Neural cell (in vitro differentiated cells): ENCODE measurements around the gene C11orf42. TPM values are rescaled to one million over a fixed set of nuclear protein-coding genes. Genes with fewer than 3 reads are reported as not detected.

Experiments
- H2AFZ ChIP-seq: fragments of 200-600, 300-800 bp; sonication (generic), shearing (Covaris generic); 2 replicates; pipeline ENCODE4 v1.6.0; 2014; ENCODE audit warnings: low read depth, mild to moderate bottlenecking, antibody characterized with exemption, low read length, moderate library complexity
- H3F3A ChIP-seq: fragments of 200-600 bp; shearing (Covaris generic); 2 replicates; pipeline ENCODE4 v1.6.1; 2016; ENCODE audit warnings: mild to moderate bottlenecking, moderate library complexity, mixed read lengths, antibody characterized with exemption, low read length; ENCODE audit not compliant: insufficient read depth, poor library complexity, severe bottlenecking
- H3K27ac ChIP-seq: fragments of 200-600, 300-800 bp; sonication (generic), shearing (Covaris generic); 2 replicates; pipeline ENCODE4 v1.5.1; 2014; ENCODE audit warnings: mild to moderate bottlenecking, low read length, moderate library complexity
- H3K27me3 ChIP-seq: fragments of 300-800, 200-600 bp; sonication (generic), shearing (Covaris generic); 2 replicates; pipeline ENCODE4 v1.6.0; 2014; ENCODE audit warnings: mild to moderate bottlenecking, low read depth, low read length, moderate library complexity; ENCODE audit not compliant: insufficient read depth
- H3K36me3 ChIP-seq: fragments of 300-800, 200-600 bp; sonication (generic), shearing (Covaris generic); 2 replicates; pipeline ENCODE4 v1.5.1; 2014; ENCODE audit warnings: mild to moderate bottlenecking, antibody characterized with exemption, low read length, moderate library complexity; ENCODE audit not compliant: insufficient read depth
- H3K4me2 ChIP-seq: fragments of 300-800, 200-600 bp; sonication (generic), shearing (Covaris generic); 2 replicates; pipeline ENCODE4 v1.6.0; 2014; ENCODE audit warnings: mild to moderate bottlenecking, low read length
- H3K4me3 ChIP-seq: fragments of 300-800, 200-600 bp; sonication (generic), shearing (Covaris generic); 2 replicates; pipeline ENCODE4 v1.5.1; 2014; ENCODE audit warnings: mild to moderate bottlenecking, low read length, moderate library complexity
- H3K79me2 ChIP-seq: fragments of 200-600 bp; shearing (Covaris generic); replicated peaks from 2 replicates; pipeline ENCODE4 v1.6.0; 2014; ENCODE audit warnings: mild to moderate bottlenecking, low read length, moderate library complexity; ENCODE audit not compliant: insufficient read depth
- H3K9ac ChIP-seq: fragments of 300-800, 200-600 bp; sonication (generic), shearing (Covaris generic); 2 replicates; pipeline ENCODE4 v1.6.1; 2016; ENCODE audit warnings: mild to moderate bottlenecking, low read length, mixed read lengths
- H3K9me2 ChIP-seq: fragments of 200-600 bp; shearing (Covaris generic); 2 replicates; pipeline ENCODE4 v1.6.1; 2016; ENCODE audit warnings: mild to moderate bottlenecking, low read length, mixed read lengths; ENCODE audit not compliant: insufficient read depth
- H3K9me3 ChIP-seq: fragments of 200-600, 300-800 bp; sonication (generic), shearing (Covaris generic); 2 replicates; pipeline ENCODE4 v1.6.1; 2016; ENCODE audit warnings: mild to moderate bottlenecking, mixed run types, low read length, moderate library complexity, mixed read lengths
- H4K20me1 ChIP-seq: fragments of 200-600 bp; shearing (Covaris generic); 2 replicates; pipeline ENCODE4 v1.6.1; 2016; ENCODE audit warnings: mild to moderate bottlenecking, mixed run types; ENCODE audit not compliant: insufficient read depth
- EP300 ChIP-seq: fragments of 450-650 bp; conservative IDR thresholded peaks from 2 replicates; pipeline ENCODE4 v1.6.1; 2014; ENCODE audit warnings: antibody characterized with exemption, mild to moderate bottlenecking, moderate library complexity; ENCODE audit not compliant: poor library complexity, severe bottlenecking
- EZH2 ChIP-seq: fragments of 200-600, 300-800 bp; shearing (Covaris generic), sonication (generic); IDR thresholded peaks from 2 replicates; pipeline ENCODE4 v1.6.1; 2014; ENCODE audit warnings: antibody characterized with exemption, low read length, borderline replicate concordance, mild to moderate bottlenecking; ENCODE audit not compliant: insufficient read depth, poor library complexity, severe bottlenecking
- POLR2AphosphoS5 ChIP-seq: IDR thresholded peaks from 2 replicates; pipeline ENCODE4 v1.6.1; 2012
- RAD21 ChIP-seq: fragments of 450-650 bp; conservative IDR thresholded peaks from 2 replicates; pipeline ENCODE4 v1.6.1; 2014; ENCODE audit warnings: antibody characterized with exemption, mild to moderate bottlenecking, moderate library complexity
- SMC3 ChIP-seq: fragments of 450-650 bp; conservative IDR thresholded peaks from 2 replicates; pipeline ENCODE4 v1.6.1; 2014; ENCODE audit warnings: antibody characterized with exemption, mild to moderate bottlenecking, moderate library complexity; ENCODE audit not compliant: poor library complexity
- TAF1 ChIP-seq: IDR thresholded peaks from 2 replicates; pipeline ENCODE4 v1.6.1; 2012; ENCODE audit warnings: low read depth
- polyA plus RNA-seq: library from polyadenylated mRNA; depleted of rRNA; stranded (reverse); fragments of >200 nt; gene quantifications from 2 replicates; pipeline ENCODE4 v1.2.3, GENCODE V29; 2014
- TF ChIP-seq, protein P1 (sequence below): fragments of 450-650 bp; IDR thresholded peaks from 2 replicates; pipeline ENCODE4 v1.5.1; 2014; ENCODE audit warnings: antibody characterized with exemption, mild to moderate bottlenecking, moderate library complexity; ENCODE audit not compliant: poor library complexity, severe bottlenecking
- TF ChIP-seq, protein P2 (sequence below): IDR thresholded peaks from 2 replicates; pipeline ENCODE4 v1.6.1; 2012; ENCODE audit warnings: borderline replicate concordance

Gene C11orf42
- polyA plus RNA-seq, 1 donor from 2014 or later: not detected

DNA sequence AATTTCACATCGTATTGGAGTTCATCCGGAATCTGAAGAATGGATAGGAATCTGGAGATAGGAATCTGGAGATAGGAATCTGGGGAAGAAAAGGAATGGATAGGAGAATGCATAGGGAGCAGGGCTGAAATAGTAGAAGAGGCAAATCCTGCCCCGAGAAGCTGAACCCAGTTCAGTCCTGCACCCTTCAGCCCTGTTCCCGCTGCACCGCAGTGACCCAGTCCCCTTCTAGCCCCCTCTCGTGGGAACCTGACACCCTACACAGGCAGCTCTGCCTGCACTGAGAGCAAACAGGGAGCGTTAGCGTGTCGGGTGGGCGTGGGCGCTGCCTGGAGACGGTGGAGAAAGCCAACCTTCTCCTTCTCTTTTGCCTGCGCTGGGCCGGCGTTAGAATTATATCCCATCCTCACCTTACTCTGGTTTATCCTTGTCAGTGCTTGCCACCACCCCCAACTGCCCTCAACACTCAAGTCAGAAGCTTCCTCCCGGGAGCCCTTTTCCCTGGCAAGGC, 53.3 kb downstream of the C11orf42 start:
- Histone ChIP-seq H3K4me2 (peak overlapping the region; percentile 66), H3K27ac (peak overlapping the region; percentile 61), H4K20me1 (no peaks in the 10 kb centered on the region), H3K27me3 (peaks cover 8% of the 10 kb centered on the region), H3K79me2 (no peaks in the 10 kb centered on the region), H3K9me3 (no peaks in the 10 kb centered on the region), H3K9me2 (no peaks in the 10 kb centered on the region), H3F3A (no peaks in the 10 kb centered on the region), H3K9ac (peak overlapping the region; percentile 67), H3K4me3 (peak overlapping the region; percentile 75), H2AFZ (peak overlapping the region; percentile 56), H3K36me3 (no peaks in the 10 kb centered on the region)
- peak; percentile 3 for TF ChIP-seq RAD21
- no peak for TF ChIP-seq EP300
- TF ChIP-seq, protein P1, sequence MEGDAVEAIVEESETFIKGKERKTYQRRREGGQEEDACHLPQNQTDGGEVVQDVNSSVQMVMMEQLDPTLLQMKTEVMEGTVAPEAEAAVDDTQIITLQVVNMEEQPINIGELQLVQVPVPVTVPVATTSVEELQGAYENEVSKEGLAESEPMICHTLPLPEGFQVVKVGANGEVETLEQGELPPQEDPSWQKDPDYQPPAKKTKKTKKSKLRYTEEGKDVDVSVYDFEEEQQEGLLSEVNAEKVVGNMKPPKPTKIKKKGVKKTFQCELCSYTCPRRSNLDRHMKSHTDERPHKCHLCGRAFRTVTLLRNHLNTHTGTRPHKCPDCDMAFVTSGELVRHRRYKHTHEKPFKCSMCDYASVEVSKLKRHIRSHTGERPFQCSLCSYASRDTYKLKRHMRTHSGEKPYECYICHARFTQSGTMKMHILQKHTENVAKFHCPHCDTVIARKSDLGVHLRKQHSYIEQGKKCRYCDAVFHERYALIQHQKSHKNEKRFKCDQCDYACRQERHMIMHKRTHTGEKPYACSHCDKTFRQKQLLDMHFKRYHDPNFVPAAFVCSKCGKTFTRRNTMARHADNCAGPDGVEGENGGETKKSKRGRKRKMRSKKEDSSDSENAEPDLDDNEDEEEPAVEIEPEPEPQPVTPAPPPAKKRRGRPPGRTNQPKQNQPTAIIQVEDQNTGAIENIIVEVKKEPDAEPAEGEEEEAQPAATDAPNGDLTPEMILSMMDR: peak; percentile 35
- TF ChIP-seq, protein P2, sequence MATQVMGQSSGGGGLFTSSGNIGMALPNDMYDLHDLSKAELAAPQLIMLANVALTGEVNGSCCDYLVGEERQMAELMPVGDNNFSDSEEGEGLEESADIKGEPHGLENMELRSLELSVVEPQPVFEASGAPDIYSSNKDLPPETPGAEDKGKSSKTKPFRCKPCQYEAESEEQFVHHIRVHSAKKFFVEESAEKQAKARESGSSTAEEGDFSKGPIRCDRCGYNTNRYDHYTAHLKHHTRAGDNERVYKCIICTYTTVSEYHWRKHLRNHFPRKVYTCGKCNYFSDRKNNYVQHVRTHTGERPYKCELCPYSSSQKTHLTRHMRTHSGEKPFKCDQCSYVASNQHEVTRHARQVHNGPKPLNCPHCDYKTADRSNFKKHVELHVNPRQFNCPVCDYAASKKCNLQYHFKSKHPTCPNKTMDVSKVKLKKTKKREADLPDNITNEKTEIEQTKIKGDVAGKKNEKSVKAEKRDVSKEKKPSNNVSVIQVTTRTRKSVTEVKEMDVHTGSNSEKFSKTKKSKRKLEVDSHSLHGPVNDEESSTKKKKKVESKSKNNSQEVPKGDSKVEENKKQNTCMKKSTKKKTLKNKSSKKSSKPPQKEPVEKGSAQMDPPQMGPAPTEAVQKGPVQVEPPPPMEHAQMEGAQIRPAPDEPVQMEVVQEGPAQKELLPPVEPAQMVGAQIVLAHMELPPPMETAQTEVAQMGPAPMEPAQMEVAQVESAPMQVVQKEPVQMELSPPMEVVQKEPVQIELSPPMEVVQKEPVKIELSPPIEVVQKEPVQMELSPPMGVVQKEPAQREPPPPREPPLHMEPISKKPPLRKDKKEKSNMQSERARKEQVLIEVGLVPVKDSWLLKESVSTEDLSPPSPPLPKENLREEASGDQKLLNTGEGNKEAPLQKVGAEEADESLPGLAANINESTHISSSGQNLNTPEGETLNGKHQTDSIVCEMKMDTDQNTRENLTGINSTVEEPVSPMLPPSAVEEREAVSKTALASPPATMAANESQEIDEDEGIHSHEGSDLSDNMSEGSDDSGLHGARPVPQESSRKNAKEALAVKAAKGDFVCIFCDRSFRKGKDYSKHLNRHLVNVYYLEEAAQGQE: no peak
- TF ChIP-seq SMC3: no peak
- TF ChIP-seq EZH2: no peak
- TF ChIP-seq TAF1: peak; percentile 4

DNA sequence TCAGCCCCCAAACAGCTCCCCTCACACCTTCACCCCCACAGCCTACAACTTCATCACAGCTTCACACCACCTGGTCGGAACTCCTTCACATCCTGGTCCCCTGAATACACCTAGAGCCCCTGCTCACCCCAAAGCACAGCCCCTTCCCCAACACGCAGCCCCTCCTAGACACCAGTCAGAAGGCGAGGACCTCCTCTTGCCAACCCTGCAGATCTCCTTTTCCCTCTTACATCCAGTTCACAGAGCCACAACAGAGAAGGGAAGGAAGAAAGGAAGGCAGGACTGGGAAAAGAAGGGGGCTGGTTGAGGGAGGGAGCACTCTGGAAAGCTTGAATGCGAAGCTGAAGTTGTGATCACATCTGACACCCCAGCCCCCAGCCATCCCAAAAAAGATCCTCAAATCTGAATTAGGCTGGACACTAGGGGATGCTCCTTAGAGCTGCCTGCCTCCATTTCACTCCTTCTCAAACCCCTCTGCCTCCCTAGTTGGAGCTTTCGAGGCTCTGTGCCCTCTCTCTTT, 54.9 kb downstream of the C11orf42 start:
- H3K79me2 ChIP-seq: no peaks in the 10 kb centered on the region
- no peaks in the 10 kb centered on the region for H3K36me3 ChIP-seq
- no peak overlapping the region for H3K27ac ChIP-seq
- H3F3A ChIP-seq: no peaks in the 10 kb centered on the region
- no peaks in the 10 kb centered on the region for H4K20me1 ChIP-seq
- no peaks in the 10 kb centered on the region for H3K9me2 ChIP-seq
- H3K9ac ChIP-seq: peak overlapping the region; percentile 67
- H3K9me3 ChIP-seq: no peaks in the 10 kb centered on the region
- peaks cover 8% of the 10 kb centered on the region for H3K27me3 ChIP-seq
- H2AFZ ChIP-seq: peak overlapping the region; percentile 56
- TF ChIP-seq EZH2 (no peak), POLR2AphosphoS5 (no peak), RAD21 (no peak)
- TF ChIP-seq, protein P1: no peak
- H3K4me3 ChIP-seq: peak overlapping the region; percentile 75
- peak overlapping the region; percentile 66 for H3K4me2 ChIP-seq

Other genes with a start within 250 kb of the C11orf42 start
- not detected in 2 replicates for gene OR56A5, start 237.1 kb upstream of the C11orf42 start, polyA plus RNA-seq
- not detected in 2 replicates for gene OR52L1, start 218.6 kb upstream of the C11orf42 start, polyA plus RNA-seq
- not detected in 2 replicates for gene OR56A4, start 198.6 kb upstream of the C11orf42 start, polyA plus RNA-seq
- not detected in 2 replicates for gene OR56A1, start 174.8 kb upstream of the C11orf42 start, polyA plus RNA-seq
- not detected in 2 replicates for gene OR56B4, start 97.9 kb upstream of the C11orf42 start, polyA plus RNA-seq
- gene OR52B2, start 35.2 kb upstream of the C11orf42 start, polyA plus RNA-seq: not detected in 2 replicates
- not detected in 2 replicates for gene OR52W1, start 6.3 kb upstream of the C11orf42 start, polyA plus RNA-seq
- gene FHIP1B, start 29.1 kb downstream of the C11orf42 start, polyA plus RNA-seq: 36.0 and 72.3 TPM in 2 replicates
- not detected in 2 replicates for gene CNGA4, start 33.5 kb downstream of the C11orf42 start, polyA plus RNA-seq
- 3.9 and 8.6 TPM in 2 replicates for gene CCKBR, start 54.3 kb downstream of the C11orf42 start, polyA plus RNA-seq
- not detected in 2 replicates for gene CAVIN3, start 114.9 kb downstream of the C11orf42 start, polyA plus RNA-seq
- gene SMPD1, start 184.9 kb downstream of the C11orf42 start, polyA plus RNA-seq: 30.0 and 37.4 TPM in 2 replicates
- 283 and 323 TPM in 2 replicates for gene APBB1, start 213.5 kb downstream of the C11orf42 start, polyA plus RNA-seq
- gene HPX, start 235.4 kb downstream of the C11orf42 start, polyA plus RNA-seq: 11.1 and 17.3 TPM in 2 replicates